ENCODE results near the gene B4GALT7. TPM values are rescaled to one million over a fixed set of nuclear protein-coding genes. Genes with fewer than 3 reads are reported as not detected.

Gene B4GALT7
- total and polyA plus RNA-seq, 3 donors from 2014 or later: 39.9 to 55.7 (median 49.9) TPM

DNA sequence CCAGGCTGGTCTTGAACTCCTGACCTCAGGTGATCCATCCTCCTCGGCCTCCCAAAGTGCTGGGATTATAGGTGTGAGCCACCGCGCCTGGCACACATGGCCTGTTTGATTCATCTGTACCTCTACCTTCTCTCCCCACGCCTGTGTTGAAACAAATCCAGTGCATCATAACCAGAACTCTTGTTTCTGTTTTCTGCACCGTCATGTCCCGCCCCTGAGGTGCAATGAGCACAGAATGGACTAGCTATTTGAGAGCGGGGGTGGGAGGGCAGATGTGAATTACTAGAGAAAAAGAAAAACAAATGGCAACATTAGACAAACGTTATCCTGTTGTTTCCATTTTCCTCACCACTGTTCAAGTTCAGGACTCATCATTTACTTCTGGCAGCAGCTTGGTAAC is 34.9 kb upstream of the B4GALT7 start:
- Histone ChIP-seq H3K27ac (peak overlapping the region in 1 of 2 donors; percentile 14), H3K27me3 (no peaks in the 10 kb centered on the region), H3K4me3 (no peak overlapping the region), H3K36me3 (ENCODE audit: low read depth, missing control alignments) (no peaks in the 10 kb centered on the region), H3K9me3 (no peaks in the 10 kb centered on the region), H3K4me1 (peaks cover 3% of the 10 kb centered on the region)
- intact Hi-C loops (cut with DNase I; ENCODE audit: low total_unique reads): no loop called here
- TF ChIP-seq, protein P1, sequence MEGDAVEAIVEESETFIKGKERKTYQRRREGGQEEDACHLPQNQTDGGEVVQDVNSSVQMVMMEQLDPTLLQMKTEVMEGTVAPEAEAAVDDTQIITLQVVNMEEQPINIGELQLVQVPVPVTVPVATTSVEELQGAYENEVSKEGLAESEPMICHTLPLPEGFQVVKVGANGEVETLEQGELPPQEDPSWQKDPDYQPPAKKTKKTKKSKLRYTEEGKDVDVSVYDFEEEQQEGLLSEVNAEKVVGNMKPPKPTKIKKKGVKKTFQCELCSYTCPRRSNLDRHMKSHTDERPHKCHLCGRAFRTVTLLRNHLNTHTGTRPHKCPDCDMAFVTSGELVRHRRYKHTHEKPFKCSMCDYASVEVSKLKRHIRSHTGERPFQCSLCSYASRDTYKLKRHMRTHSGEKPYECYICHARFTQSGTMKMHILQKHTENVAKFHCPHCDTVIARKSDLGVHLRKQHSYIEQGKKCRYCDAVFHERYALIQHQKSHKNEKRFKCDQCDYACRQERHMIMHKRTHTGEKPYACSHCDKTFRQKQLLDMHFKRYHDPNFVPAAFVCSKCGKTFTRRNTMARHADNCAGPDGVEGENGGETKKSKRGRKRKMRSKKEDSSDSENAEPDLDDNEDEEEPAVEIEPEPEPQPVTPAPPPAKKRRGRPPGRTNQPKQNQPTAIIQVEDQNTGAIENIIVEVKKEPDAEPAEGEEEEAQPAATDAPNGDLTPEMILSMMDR (IDR thresholded peaks at IDR 0.05): no peak
- TF ChIP-seq POLR2A (IDR thresholded peaks at IDR 0.05): no peak
- 53 to 62% methylated on average over 8 of the region's 8 CpGs for WGBS, 2 donors
- peak; percentile 83 for DNase-seq

DNA sequence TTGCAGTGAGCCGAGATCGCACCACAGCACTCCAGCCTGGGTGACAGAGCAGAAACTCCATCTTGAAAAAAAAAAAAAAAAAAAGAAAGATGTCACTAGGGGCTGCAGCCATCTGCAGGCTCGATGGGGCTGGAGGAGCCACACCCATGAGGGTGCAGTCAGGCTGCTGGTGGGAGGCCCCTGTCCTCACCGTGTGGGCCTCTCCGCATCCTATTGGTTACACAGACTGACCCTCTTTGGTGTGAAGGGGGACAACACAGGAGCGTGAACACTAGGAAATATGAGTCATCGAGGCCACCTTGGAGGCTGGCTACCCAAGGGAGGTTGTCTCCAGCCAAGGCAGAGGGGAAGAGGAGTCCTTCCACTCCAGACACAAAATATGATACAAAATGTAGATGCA is 31.6 kb upstream of the B4GALT7 start:
- no peak for TF ChIP-seq POLR2A (IDR thresholded peaks at IDR 0.05)
- TF ChIP-seq, protein P1 (IDR thresholded peaks at IDR 0.05): no peak
- DNase-seq: no peak
- no peak overlapping the region for H3K4me3 ChIP-seq
- intact Hi-C loops (cut with DNase I; ENCODE audit: low total_unique reads): no loop called here
- no peaks in the 10 kb centered on the region for H3K4me1 ChIP-seq
- H3K9me3 ChIP-seq: no peaks in the 10 kb centered on the region
- H3K36me3 ChIP-seq (ENCODE audit: low read depth, missing control alignments): no peaks in the 10 kb centered on the region
- H3K27me3 ChIP-seq: no peaks in the 10 kb centered on the region
- H3K27ac ChIP-seq: no peak overlapping the region
- WGBS, 2 donors: 79 to 88% methylated on average over 7 of the region's 7 CpGs

DNA sequence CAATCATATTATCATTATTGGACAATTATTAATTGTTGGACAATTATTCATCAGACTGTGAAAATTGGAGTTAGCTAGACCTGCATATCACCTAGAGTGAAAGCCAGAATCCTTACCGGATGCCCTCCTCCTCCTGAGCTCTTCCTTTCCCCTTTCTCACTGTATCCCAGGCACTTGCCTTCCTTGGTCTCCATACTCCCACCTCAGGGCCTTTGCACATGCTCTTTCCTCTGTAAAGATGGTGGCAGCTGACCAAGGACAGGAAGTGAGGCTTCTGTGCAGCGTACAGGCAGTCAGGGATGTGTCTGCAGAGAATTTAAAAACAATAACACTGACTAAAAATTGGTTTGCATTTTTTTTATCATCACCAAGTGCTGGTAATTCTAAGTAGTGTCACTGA is 30.0 kb upstream of the B4GALT7 start:
- TF ChIP-seq, protein P1 (IDR thresholded peaks at IDR 0.05): no peak
- no peak for TF ChIP-seq POLR2A (IDR thresholded peaks at IDR 0.05)
- WGBS, 2 donors: 84 to 91% methylated on average over 2 of the region's 2 CpGs
- Histone ChIP-seq H3K9me3 (no peaks in the 10 kb centered on the region), H3K27me3 (no peaks in the 10 kb centered on the region), H3K4me3 (no peak overlapping the region), H3K27ac (no peak overlapping the region), H3K36me3 (ENCODE audit: low read depth, missing control alignments) (no peaks in the 10 kb centered on the region), H3K4me1 (no peaks in the 10 kb centered on the region)
- DNase-seq: no peak
- intact Hi-C loops (cut with DNase I; ENCODE audit: low total_unique reads): no loop called here

DNA sequence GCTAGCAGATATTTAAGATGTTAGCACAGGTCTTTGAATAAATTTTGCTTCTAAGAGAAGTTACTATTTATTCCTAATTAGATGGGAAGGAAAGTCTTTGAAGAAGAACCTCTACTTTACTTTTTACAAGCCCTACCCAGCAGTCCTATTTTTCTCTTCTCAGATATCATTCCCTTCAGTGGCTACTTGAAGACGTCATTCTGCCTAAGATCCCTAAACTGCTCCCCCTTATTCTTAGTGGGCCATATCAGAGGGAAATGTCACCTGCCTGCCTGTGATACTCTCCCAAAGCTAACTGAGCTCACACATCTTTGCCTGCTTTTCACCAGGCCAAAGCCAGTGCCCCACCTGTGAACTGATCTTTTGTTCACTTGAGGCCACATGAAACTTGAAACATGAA is 24.4 kb upstream of the B4GALT7 start:
- intact Hi-C loops (cut with DNase I; ENCODE audit: low total_unique reads): no loop called here

DNA sequence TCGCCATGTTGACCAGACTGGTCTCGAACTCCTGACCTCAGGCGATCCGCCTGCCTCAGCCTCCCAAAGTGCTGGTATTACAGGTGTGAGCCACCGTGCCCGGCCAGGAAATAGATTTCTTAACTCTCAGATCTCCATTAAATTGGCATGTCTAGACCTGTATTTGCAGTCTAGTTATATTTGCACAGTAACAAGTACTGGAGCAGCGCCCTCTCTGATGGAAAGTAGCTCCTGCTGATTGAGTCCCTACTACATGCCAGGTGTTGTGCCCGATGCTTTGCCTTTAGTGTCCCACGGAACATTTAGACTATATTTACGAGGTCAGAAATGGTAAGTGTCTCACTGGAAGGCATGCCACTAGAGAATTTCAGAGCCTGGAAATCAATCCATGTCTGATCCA is 23.8 kb upstream of the B4GALT7 start:
- TF ChIP-seq, protein P1 (IDR thresholded peaks at IDR 0.05): no peak
- TF ChIP-seq POLR2A (IDR thresholded peaks at IDR 0.05): no peak
- intact Hi-C loops (cut with DNase I; ENCODE audit: low total_unique reads): no loop called here
- no peaks in the 10 kb centered on the region for H3K4me1 ChIP-seq
- H3K4me3 ChIP-seq: no peak overlapping the region
- H3K9me3 ChIP-seq: no peaks in the 10 kb centered on the region
- 87 to 92% methylated on average over 10 of the region's 10 CpGs for WGBS, 2 donors
- H3K36me3 ChIP-seq (ENCODE audit: low read depth, missing control alignments): no peaks in the 10 kb centered on the region
- no peaks in the 10 kb centered on the region for H3K27me3 ChIP-seq
- DNase-seq: no peak
- no peak overlapping the region for H3K27ac ChIP-seq

More for the DNA sequence above, 24.4 kb upstream of the B4GALT7 start:
- no peak overlapping the region for H3K4me3 ChIP-seq
- no peaks in the 10 kb centered on the region for H3K4me1 ChIP-seq
- 65 to 68% methylated on average over 1 of the region's 1 CpG for WGBS, 2 donors
- DNase-seq: no peak
- no peak overlapping the region for H3K27ac ChIP-seq
- H3K9me3 ChIP-seq: no peaks in the 10 kb centered on the region
- no peaks in the 10 kb centered on the region for H3K27me3 ChIP-seq
- no peaks in the 10 kb centered on the region for H3K36me3 ChIP-seq (ENCODE audit: low read depth, missing control alignments)
- TF ChIP-seq POLR2A (IDR thresholded peaks at IDR 0.05): no peak

Measured in testis (tissue), 3 donors.